Nephron progenitor cell (in vitro differentiated cells): ENCODE results near the gene ARRB1.

Experiments used
- DNase-seq: peaks from one replicate; pipeline ENCODE4 v3.0.0; 2021
- H3K27ac Mint-ChIP-seq: 2 replicates; pipeline ENCODE4 v1.8.0; 2021; ENCODE audit warnings: mild to moderate bottlenecking, moderate library complexity, mixed read lengths
- H3K27me3 Mint-ChIP-seq: 2 replicates; pipeline ENCODE4 v1.8.0; 2021; ENCODE audit warnings: mild to moderate bottlenecking, low read depth, mixed read lengths; ENCODE audit not compliant: poor library complexity
- H3K36me3 Mint-ChIP-seq: 2 replicates; pipeline ENCODE4 v1.8.0; 2021; ENCODE audit warnings: low read depth, mixed read lengths
- H3K4me1 Mint-ChIP-seq: 2 replicates; pipeline ENCODE4 v1.8.0; 2021; ENCODE audit warnings: mixed read lengths
- H3K4me3 Mint-ChIP-seq: 2 replicates; pipeline ENCODE4 v1.8.0; 2021; ENCODE audit warnings: mild to moderate bottlenecking, moderate library complexity, mixed read lengths
- H3K9me3 Mint-ChIP-seq: 2 replicates; pipeline ENCODE4 v1.8.0; 2021; ENCODE audit warnings: mild to moderate bottlenecking, moderate library complexity, mixed read lengths
- CTCF ChIP-seq: fragments of 200-600 bp; sonication (generic); IDR thresholded peaks from 2 replicates; pipeline ENCODE4 v1.5.0; 2021; ENCODE audit warnings: antibody characterized with exemption

Gene ARRB1

GRCh38 chr11:75254326-75254725, 97.1 kb downstream of the ARRB1 start:
- Mint-ChIP-seq H3K9me3 (peaks cover 22% of the 10 kb centered on the region), H3K27ac (no peak overlapping the region), H3K36me3 (no peaks in the 10 kb centered on the region), H3K4me1 (no peaks in the 10 kb centered on the region), H3K4me3 (no peak overlapping the region), H3K27me3 (peaks cover 15% of the 10 kb centered on the region)
- TF ChIP-seq CTCF: no peak
- no peak for DNase-seq

GRCh38 chr11:75249704-75250103, 101.8 kb downstream of the ARRB1 start:
- no peak for DNase-seq
- H3K4me3 Mint-ChIP-seq: no peak overlapping the region
- H3K27me3 Mint-ChIP-seq: peaks cover 27% of the 10 kb centered on the region
- peaks cover 21% of the 10 kb centered on the region for H3K4me1 Mint-ChIP-seq
- peaks cover 19% of the 10 kb centered on the region for H3K9me3 Mint-ChIP-seq
- no peak for TF ChIP-seq CTCF
- H3K27ac Mint-ChIP-seq: no peak overlapping the region
- no peaks in the 10 kb centered on the region for H3K36me3 Mint-ChIP-seq

- Mint-ChIP-seq H3K9me3 (peaks cover 13% of the 10 kb centered on the region), H3K36me3 (no peaks in the 10 kb centered on the region), H3K27ac (peak overlapping the region; percentile 69), H3K4me3 (no peak overlapping the region), H3K27me3 (peaks cover 35% of the 10 kb centered on the region), H3K4me1 (peaks cover 21% of the 10 kb centered on the region)
- TF ChIP-seq CTCF: no peak
- DNase-seq: no peak
These were observed 102.6 kb downstream of the ARRB1 start for GRCh38 chr11:75248924-75249256.

GRCh38 chr11:75246671-75247350, 104.7 kb downstream of the ARRB1 start:
- no peak for TF ChIP-seq CTCF
- no peak for DNase-seq
- Mint-ChIP-seq H3K4me3 (no peak overlapping the region), H3K9me3 (no peaks in the 10 kb centered on the region), H3K36me3 (no peaks in the 10 kb centered on the region), H3K27ac (no peak overlapping the region), H3K4me1 (peaks cover 26% of the 10 kb centered on the region), H3K27me3 (peaks cover 56% of the 10 kb centered on the region)

- H3K4me1 Mint-ChIP-seq: peaks cover 26% of the 10 kb centered on the region
- no peak for TF ChIP-seq CTCF
- H3K9me3 Mint-ChIP-seq: no peaks in the 10 kb centered on the region
- H3K27ac Mint-ChIP-seq: no peak overlapping the region
- peak; percentile 41 for DNase-seq
- H3K4me3 Mint-ChIP-seq: no peak overlapping the region
- H3K36me3 Mint-ChIP-seq: no peaks in the 10 kb centered on the region
- peaks cover 58% of the 10 kb centered on the region for H3K27me3 Mint-ChIP-seq
These were observed 105.3 kb downstream of the ARRB1 start for GRCh38 chr11:75246006-75246670.
